ENCODE data around the gene GDI1. TPM values are rescaled to one million over a fixed set of nuclear protein-coding genes. Genes with fewer than 3 reads are reported as not detected.

GDI1 gene
- polyA plus RNA-seq, 4 donors, result 59.2 to 76.5 (median 62.6) TPM

DNA sequence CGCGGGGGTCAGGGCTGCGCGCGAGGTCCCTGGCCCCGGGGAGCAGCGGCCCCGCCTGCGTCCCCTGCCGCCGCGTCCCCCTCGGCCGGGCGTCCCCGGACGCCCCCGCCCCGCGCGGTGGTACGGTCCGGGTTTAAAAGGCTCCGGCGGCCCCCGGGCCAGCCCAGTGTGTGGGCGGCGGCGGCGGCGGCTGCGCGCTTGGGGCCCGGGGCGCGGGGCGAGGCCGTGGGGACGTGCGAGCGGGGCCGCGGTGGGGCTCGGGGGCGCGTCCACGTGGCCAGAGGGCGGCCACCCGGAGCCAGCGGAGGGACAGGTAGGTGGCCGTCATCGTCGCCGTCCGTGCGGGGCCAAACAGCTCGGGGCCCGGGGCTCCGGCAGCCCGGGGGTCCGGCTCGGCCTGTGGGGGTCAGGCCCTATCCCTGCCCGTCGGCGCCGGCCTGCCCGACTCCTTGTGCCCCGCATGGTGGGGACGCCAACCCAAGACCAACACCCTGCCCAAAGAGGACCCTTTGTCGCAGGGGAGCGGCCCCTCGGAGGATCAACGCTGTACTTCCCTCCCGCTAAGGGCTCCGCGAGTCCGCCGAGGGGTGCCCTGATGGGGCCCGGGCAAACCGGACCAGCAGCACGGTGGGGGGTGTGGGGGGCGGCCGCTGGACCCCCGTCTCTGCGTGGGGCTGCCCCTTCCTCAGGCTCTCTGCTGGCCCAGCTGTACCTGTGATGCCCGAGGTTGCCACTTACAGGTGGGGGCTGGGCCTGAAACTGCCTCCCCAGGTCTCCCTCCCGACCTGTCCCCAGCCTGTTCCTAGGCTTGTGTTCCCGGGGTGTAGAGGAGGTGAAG is 21.4 kb downstream of the GDI1 start, which contains the start of gene PLXNA3:
Gene PLXNA3 (plus strand): TSS at position 166 of the 838 bp plus-strand sequence. CDS start 1,903 bp downstream, outside the sequence.
- no peaks in the 10 kb centered on the region for H3K27me3 ChIP-seq (ENCODE audit: control insufficient read depth in 3 of 3, insufficient read depth in 3 of 3, low read length in 3 of 3)
- FAIRE-seq (no peak), DNase-seq (peak; percentile 36 to 78)
- H3K27ac ChIP-seq (ENCODE audit: low read depth in 1 of 3, low read length in 2 of 3), result peak within 1 kb of the TSS in 2 of 3 donors; percentile 61 to 62
- 0 to 48% (median 8%) methylated on average over 29 to 88 of the region's 88 CpGs for WGBS, 3 donors
- H3K4me1 ChIP-seq (ENCODE audit: control insufficient read depth in 3 of 3, insufficient read depth in 2 of 3, low read depth in 1 of 3, low read length in 2 of 3), result peaks cover 0 to 6% (median 0%) of the 10 kb centered on the region in 3 donors
- H3K9me3 ChIP-seq (ENCODE audit: control insufficient read depth in 2 of 2, insufficient read depth in 1 of 2, low read depth in 1 of 2, low read length in 1 of 2), result no peaks in the 10 kb centered on the region
- H3K36me3 ChIP-seq (ENCODE audit: control insufficient read depth in 3 of 3, insufficient read depth in 2 of 3, low read depth in 1 of 3, low read length in 3 of 3), result peaks cover 0 to 32% (median 0%) of the 10 kb centered on the region in 3 donors
- H3K4me3 ChIP-seq (ENCODE audit: low read depth in 1 of 3, low read length in 3 of 3), result peak within 1 kb of the TSS; percentile 41 to 85 (median 62)

DNA sequence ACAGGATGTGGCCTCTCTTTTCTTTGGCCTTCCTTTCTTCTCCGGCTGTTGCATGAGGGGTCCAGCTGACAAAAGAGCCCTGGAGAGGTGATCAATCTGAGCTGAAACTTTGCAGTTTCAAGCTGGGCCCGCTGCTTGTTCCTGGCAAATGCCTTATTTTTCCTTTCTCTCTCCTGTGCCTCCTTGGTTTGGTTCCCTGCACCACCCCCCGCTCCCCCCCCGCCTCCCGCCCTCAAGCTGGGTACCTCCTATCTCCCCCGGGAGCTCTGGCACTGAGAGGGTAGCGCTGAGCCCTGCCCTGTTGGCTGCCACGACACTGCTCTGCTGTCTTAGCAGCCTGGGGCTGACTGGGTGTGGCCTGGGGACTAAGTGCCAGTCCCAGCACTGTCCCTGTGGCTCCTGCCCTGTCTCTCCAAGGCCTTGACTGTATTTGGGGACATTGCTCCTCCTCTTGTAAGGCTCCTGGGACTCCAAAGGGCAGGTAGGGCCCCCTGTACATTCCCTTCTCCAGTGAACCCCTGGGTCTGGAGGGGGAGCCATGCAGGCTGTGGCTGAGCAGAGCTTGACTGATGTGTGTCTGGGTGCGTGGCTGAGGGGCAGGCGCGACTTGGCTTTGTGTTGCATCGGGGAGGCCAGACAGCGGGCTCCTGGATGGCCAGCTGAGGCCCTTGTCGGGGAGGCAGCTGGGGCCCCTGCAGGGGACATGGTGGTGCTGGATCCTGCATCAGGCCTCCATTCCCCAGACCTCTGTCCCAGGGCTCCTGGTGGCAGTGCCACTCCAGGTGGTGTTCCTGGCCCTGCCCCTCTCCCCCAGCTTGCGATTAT is 22.2 kb downstream of the GDI1 start:
- DNase-seq, result peak; percentile 46 to 60
- 22 to 54% (median 34%) methylated on average over 6 to 15 of the region's 15 CpGs for WGBS, 3 donors
- H3K27ac ChIP-seq (ENCODE audit: low read depth in 1 of 3, low read length in 2 of 3), result peak overlapping the region in 2 of 3 donors; percentile 54 to 61
- H3K4me1 ChIP-seq (ENCODE audit: control insufficient read depth in 3 of 3, insufficient read depth in 2 of 3, low read depth in 1 of 3, low read length in 2 of 3), result peaks cover 0 to 6% (median 0%) of the 10 kb centered on the region in 3 donors
- FAIRE-seq, result no peak
- peak overlapping the region; percentile 41 to 85 (median 62) for H3K4me3 ChIP-seq (ENCODE audit: low read depth in 1 of 3, low read length in 3 of 3)
- H3K36me3 ChIP-seq (ENCODE audit: control insufficient read depth in 3 of 3, insufficient read depth in 2 of 3, low read depth in 1 of 3, low read length in 3 of 3), result peaks cover 0 to 39% (median 0%) of the 10 kb centered on the region in 3 donors
- no peaks in the 10 kb centered on the region for H3K9me3 ChIP-seq (ENCODE audit: control insufficient read depth in 2 of 2, insufficient read depth in 1 of 2, low read depth in 1 of 2, low read length in 1 of 2)
- H3K27me3 ChIP-seq (ENCODE audit: control insufficient read depth in 3 of 3, insufficient read depth in 3 of 3, low read length in 3 of 3), result no peaks in the 10 kb centered on the region

GRCh38 chrX:154459832-154460231 is 22.9 kb downstream of the GDI1 start:
- DNase-seq, result no peak
- no peak for FAIRE-seq
- peak overlapping the region in 1 of 3 donors; percentile 85 for H3K4me3 ChIP-seq (ENCODE audit: low read depth in 1 of 3, low read length in 3 of 3)

DNA sequence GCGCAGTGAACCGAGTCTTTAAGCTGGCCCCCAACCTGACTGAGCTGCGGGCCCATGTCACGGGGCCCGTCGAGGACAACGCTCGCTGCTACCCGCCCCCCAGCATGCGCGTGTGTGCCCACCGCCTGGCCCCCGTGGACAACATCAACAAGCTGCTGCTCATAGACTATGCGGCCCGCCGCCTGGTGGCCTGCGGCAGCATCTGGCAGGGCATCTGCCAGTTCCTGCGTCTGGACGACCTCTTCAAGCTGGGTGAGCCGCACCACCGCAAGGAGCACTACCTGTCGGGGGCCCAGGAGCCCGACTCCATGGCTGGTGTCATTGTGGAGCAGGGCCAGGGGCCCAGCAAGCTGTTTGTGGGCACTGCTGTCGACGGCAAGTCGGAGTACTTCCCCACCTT is 23.4 kb downstream of the GDI1 start:
- no peak for FAIRE-seq
- no peaks in the 10 kb centered on the region for H3K9me3 ChIP-seq (ENCODE audit: control insufficient read depth in 2 of 2, insufficient read depth in 1 of 2, low read depth in 1 of 2, low read length in 1 of 2)
- 88 to 97% (median 91%) methylated on average over 16 to 26 of the region's 26 CpGs for WGBS, 3 donors

More at GRCh38 chrX:154459832-154460231, 22.9 kb downstream of the GDI1 start:
- peaks cover 0 to 6% (median 0%) of the 10 kb centered on the region in 3 donors for H3K4me1 ChIP-seq (ENCODE audit: control insufficient read depth in 3 of 3, insufficient read depth in 2 of 3, low read depth in 1 of 3, low read length in 2 of 3)
- 53 to 81% (median 80%) methylated on average over 10 to 14 of the region's 14 CpGs for WGBS, 3 donors
- no peaks in the 10 kb centered on the region for H3K27me3 ChIP-seq (ENCODE audit: control insufficient read depth in 3 of 3, insufficient read depth in 3 of 3, low read length in 3 of 3)
- peaks cover 0 to 46% (median 0%) of the 10 kb centered on the region in 3 donors for H3K36me3 ChIP-seq (ENCODE audit: control insufficient read depth in 3 of 3, insufficient read depth in 2 of 3, low read depth in 1 of 3, low read length in 3 of 3)
- no peaks in the 10 kb centered on the region for H3K9me3 ChIP-seq (ENCODE audit: control insufficient read depth in 2 of 2, insufficient read depth in 1 of 2, low read depth in 1 of 2, low read length in 1 of 2)
- H3K27ac ChIP-seq (ENCODE audit: low read depth in 1 of 3, low read length in 2 of 3), result no peak overlapping the region

DNA sequence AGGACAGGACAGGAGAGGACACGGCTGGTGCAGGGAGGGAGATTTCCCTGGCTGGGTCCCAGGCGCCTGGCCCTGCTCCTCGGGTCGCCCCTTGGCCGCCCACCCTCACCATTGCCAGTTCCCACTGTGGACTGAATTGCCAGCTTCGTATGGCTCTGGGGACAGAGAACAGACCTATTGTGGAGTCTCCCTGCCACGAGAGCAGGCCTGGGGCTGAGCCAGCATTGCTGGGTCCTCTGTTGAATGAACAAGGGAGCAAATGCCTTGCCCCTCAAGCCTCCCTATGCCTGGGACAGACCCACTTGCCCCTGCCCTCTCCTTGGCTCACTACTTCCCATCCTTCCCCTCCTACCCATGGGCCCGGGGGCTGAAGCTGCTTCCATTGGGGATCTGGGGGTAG is 25.4 kb downstream of the GDI1 start:
- Histone ChIP-seq H3K27ac (ENCODE audit: low read depth in 1 of 3, low read length in 2 of 3) (no peak overlapping the region), H3K27me3 (ENCODE audit: control insufficient read depth in 3 of 3, insufficient read depth in 3 of 3, low read length in 3 of 3) (no peaks in the 10 kb centered on the region), H3K4me1 (ENCODE audit: control insufficient read depth in 3 of 3, insufficient read depth in 2 of 3, low read depth in 1 of 3, low read length in 2 of 3) (peaks cover 0 to 6% (median 0%) of the 10 kb centered on the region in 3 donors), H3K4me3 (ENCODE audit: low read depth in 1 of 3, low read length in 3 of 3) (no peak overlapping the region), H3K36me3 (ENCODE audit: control insufficient read depth in 3 of 3, insufficient read depth in 2 of 3, low read depth in 1 of 3, low read length in 3 of 3) (peaks cover 0 to 70% (median 0%) of the 10 kb centered on the region in 3 donors), H3K9me3 (ENCODE audit: control insufficient read depth in 2 of 2, insufficient read depth in 1 of 2, low read depth in 1 of 2, low read length in 1 of 2) (no peaks in the 10 kb centered on the region)
- 80 to 92% (median 87%) methylated on average over 2 to 8 of the region's 8 CpGs for WGBS, 3 donors
- no peak for DNase-seq
- FAIRE-seq, result no peak

More for the DNA sequence above, 23.4 kb downstream of the GDI1 start:
- Histone ChIP-seq H3K4me3 (ENCODE audit: low read depth in 1 of 3, low read length in 3 of 3) (no peak overlapping the region), H3K27ac (ENCODE audit: low read depth in 1 of 3, low read length in 2 of 3) (no peak overlapping the region), H3K36me3 (ENCODE audit: control insufficient read depth in 3 of 3, insufficient read depth in 2 of 3, low read depth in 1 of 3, low read length in 3 of 3) (peaks cover 0 to 51% (median 0%) of the 10 kb centered on the region in 3 donors), H3K4me1 (ENCODE audit: control insufficient read depth in 3 of 3, insufficient read depth in 2 of 3, low read depth in 1 of 3, low read length in 2 of 3) (peaks cover 0 to 6% (median 0%) of the 10 kb centered on the region in 3 donors), H3K27me3 (ENCODE audit: control insufficient read depth in 3 of 3, insufficient read depth in 3 of 3, low read length in 3 of 3) (no peaks in the 10 kb centered on the region)
- no peak for DNase-seq

DNA sequence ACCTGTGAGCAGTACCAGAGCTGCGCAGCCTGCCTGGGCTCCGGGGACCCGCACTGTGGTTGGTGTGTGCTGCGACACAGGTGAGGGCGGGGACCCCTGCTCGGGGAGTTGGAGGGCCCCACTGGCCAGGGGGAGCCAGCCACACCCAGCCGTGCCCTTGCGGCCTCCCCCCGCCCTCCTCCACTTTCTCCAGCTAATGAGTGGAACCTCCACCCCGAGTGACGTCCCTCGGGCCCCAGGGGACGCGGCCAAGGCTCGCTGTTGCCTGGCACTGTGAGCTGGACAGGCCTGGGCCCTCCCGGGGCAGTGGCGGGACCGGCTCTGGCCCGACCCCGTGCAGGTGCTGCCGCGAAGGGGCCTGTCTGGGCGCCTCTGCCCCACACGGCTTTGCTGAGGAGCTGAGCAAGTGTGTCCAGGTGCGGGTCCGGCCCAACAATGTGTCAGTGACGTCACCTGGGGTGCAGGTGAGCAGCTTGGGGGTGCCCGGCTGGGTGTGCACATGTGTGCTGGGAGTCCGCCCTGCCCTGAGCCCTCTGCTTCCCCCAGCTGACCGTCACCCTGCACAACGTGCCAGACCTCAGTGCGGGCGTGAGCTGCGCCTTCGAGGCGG is 26.8 kb downstream of the GDI1 start:
- 91 to 93% (median 93%) methylated on average over 18 to 36 of the region's 36 CpGs for WGBS, 3 donors
- FAIRE-seq (no peak), DNase-seq (no peak)
- Histone ChIP-seq H3K9me3 (ENCODE audit: control insufficient read depth in 2 of 2, insufficient read depth in 1 of 2, low read depth in 1 of 2, low read length in 1 of 2) (no peaks in the 10 kb centered on the region), H3K4me1 (ENCODE audit: control insufficient read depth in 3 of 3, insufficient read depth in 2 of 3, low read depth in 1 of 3, low read length in 2 of 3) (peaks cover 0 to 6% (median 0%) of the 10 kb centered on the region in 3 donors), H3K36me3 (ENCODE audit: control insufficient read depth in 3 of 3, insufficient read depth in 2 of 3, low read depth in 1 of 3, low read length in 3 of 3) (peaks cover 0 to 83% (median 0%) of the 10 kb centered on the region in 3 donors), H3K27ac (ENCODE audit: low read depth in 1 of 3, low read length in 2 of 3) (no peak overlapping the region), H3K4me3 (ENCODE audit: low read depth in 1 of 3, low read length in 3 of 3) (no peak overlapping the region), H3K27me3 (ENCODE audit: control insufficient read depth in 3 of 3, insufficient read depth in 3 of 3, low read length in 3 of 3) (no peaks in the 10 kb centered on the region)

- H3K4me1 ChIP-seq (ENCODE audit: control insufficient read depth in 3 of 3, insufficient read depth in 2 of 3, low read depth in 1 of 3, low read length in 2 of 3), result no peaks in the 10 kb centered on the region
- 89 to 92% (median 91%) methylated on average over 21 to 28 of the region's 28 CpGs for WGBS, 3 donors
- no peak overlapping the region for H3K27ac ChIP-seq (ENCODE audit: low read depth in 1 of 3, low read length in 2 of 3)
- DNase-seq (no peak), FAIRE-seq (no peak)
- H3K27me3 ChIP-seq (ENCODE audit: control insufficient read depth in 3 of 3, insufficient read depth in 3 of 3, low read length in 3 of 3), result no peaks in the 10 kb centered on the region
- no peaks in the 10 kb centered on the region for H3K9me3 ChIP-seq (ENCODE audit: control insufficient read depth in 2 of 2, insufficient read depth in 1 of 2, low read depth in 1 of 2, low read length in 1 of 2)
- no peak overlapping the region for H3K4me3 ChIP-seq (ENCODE audit: low read depth in 1 of 3, low read length in 3 of 3)
- H3K36me3 ChIP-seq (ENCODE audit: control insufficient read depth in 3 of 3, insufficient read depth in 2 of 3, low read depth in 1 of 3, low read length in 3 of 3), result peaks cover 0 to 95% (median 2%) of the 10 kb centered on the region in 3 donors
These were observed 27.9 kb downstream of the GDI1 start for GRCh38 chrX:154464806-154465365.
